Measurements from ENCODE around the gene GABRD.

The GABRD gene

GRCh38 chr1:2042830-2043773 is 24.0 kb downstream of the GABRD start:
- no peak for DNase-seq (ENCODE audit: low spot score)
- no peak for TF ChIP-seq CTCF (IDR thresholded peaks at IDR 0.05; ENCODE audit: borderline replicate concordance, control extremely low read depth, extremely low read depth, insufficient read depth, missing control alignments)
- in situ Hi-C loops (cut with MboI; ENCODE audit: low sequenced_read_pairs, unreplicated experiment), result no loop called here

GRCh38 chr1:2043886-2044285 is 24.7 kb downstream of the GABRD start:
- no peak for DNase-seq (ENCODE audit: low spot score)
- in situ Hi-C loops (cut with MboI; ENCODE audit: low sequenced_read_pairs, unreplicated experiment), result no loop called here
- TF ChIP-seq CTCF (IDR thresholded peaks at IDR 0.05; ENCODE audit: borderline replicate concordance, control extremely low read depth, extremely low read depth, insufficient read depth, missing control alignments), result no peak

GRCh38 chr1:2044510-2045319 is 25.6 kb downstream of the GABRD start:
- TF ChIP-seq CTCF (IDR thresholded peaks at IDR 0.05; ENCODE audit: borderline replicate concordance, control extremely low read depth, extremely low read depth, insufficient read depth, missing control alignments), result peak; percentile 94
- in situ Hi-C loops (cut with MboI; ENCODE audit: low sequenced_read_pairs, unreplicated experiment), result no loop called here
- DNase-seq (ENCODE audit: low spot score), result peak; percentile 90

GRCh38 chr1:2045468-2046173 is 26.5 kb downstream of the GABRD start:
- in situ Hi-C loops (cut with MboI; ENCODE audit: low sequenced_read_pairs, unreplicated experiment), result no loop called here
- DNase-seq (ENCODE audit: low spot score), result no peak
- no peak for TF ChIP-seq CTCF (IDR thresholded peaks at IDR 0.05; ENCODE audit: borderline replicate concordance, control extremely low read depth, extremely low read depth, insufficient read depth, missing control alignments)

GRCh38 chr1:2046174-2046917 is 27.2 kb downstream of the GABRD start:
- DNase-seq (ENCODE audit: low spot score), result peak; percentile 81

More at GRCh38 chr1:2046174-2046917, 27.2 kb downstream of the GABRD start:
- TF ChIP-seq CTCF (IDR thresholded peaks at IDR 0.05; ENCODE audit: borderline replicate concordance, control extremely low read depth, extremely low read depth, insufficient read depth, missing control alignments), result peak; percentile 87
- in situ Hi-C loops (cut with MboI; ENCODE audit: low sequenced_read_pairs, unreplicated experiment), result no loop called here
